NCI-H1092 (cell line): ENCODE results near the gene KRTAP20-2.

Experiments used
- DNase-seq: peaks from one replicate; lab custom pipeline; 2025; lab: John Stamatoyannopoulos, UW

KRTAP20-2 gene

GRCh38 chr21:30674312-30674711, 39.3 kb downstream of the KRTAP20-2 start:
- no peak for DNase-seq

DNA sequence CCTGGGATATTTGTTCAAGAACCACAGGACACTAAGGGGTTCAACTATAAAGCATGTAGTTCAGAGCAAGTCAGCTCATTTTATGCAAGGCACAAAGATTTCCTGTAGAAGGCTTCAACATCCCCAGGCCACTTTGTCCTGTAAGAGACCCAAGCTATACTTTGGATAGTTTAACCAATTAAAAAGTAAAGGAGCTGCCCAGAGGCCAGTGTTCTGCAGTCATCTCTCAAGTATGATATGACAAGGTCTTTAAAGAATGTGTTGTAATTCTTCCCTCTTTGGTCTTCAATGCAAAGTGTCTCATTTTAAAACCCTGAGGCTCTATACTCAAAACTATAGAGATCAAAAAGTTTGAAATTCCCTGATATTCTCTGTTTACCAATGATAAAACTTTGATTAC, 41.7 kb downstream of the KRTAP20-2 start:
- DNase-seq: no peak

- no peak for DNase-seq
These were observed 45.6 kb downstream of the KRTAP20-2 start for GRCh38 chr21:30680586-30680985.

GRCh38 chr21:30684506-30684905, 49.5 kb downstream of the KRTAP20-2 start:
- no peak for DNase-seq
